T-helper 2 cell treated with Interferon-gamma antibody and Interleukin-4, amounts not matched to agents 5 μg/mL and 100 μg/mL, for 36 hours (primary cell): ENCODE measurements around the gene PLOD1.
"Not testable (repeated sequence)": the region's sequence is repeated elsewhere in the genome, so short reads cannot be mapped to it uniquely, and the experiment has no call there.

Source experiments
- DNase-seq: peaks from one replicate; pipeline ENCODE4 v3.0.0; 2021; ENCODE audit warnings: low spot score
- H3K27ac Mint-ChIP-seq: one replicate; pipeline ENCODE4 v1.8.0; 2021; ENCODE audit warnings: mild to moderate bottlenecking, mixed read lengths
- H3K27me3 Mint-ChIP-seq: one replicate; pipeline ENCODE4 v1.8.0; 2021; ENCODE audit warnings: low read depth, mixed read lengths
- H3K36me3 Mint-ChIP-seq: one replicate; pipeline ENCODE4 v1.8.0; 2021; ENCODE audit warnings: low read depth, mixed read lengths
- H3K4me1 Mint-ChIP-seq: one replicate; pipeline ENCODE4 v1.8.0; 2021; ENCODE audit warnings: low read depth, mixed read lengths
- H3K4me3 Mint-ChIP-seq: one replicate; pipeline ENCODE4 v1.8.0; 2022; ENCODE audit warnings: mild to moderate bottlenecking, moderate library complexity, mixed read lengths
- H3K9me3 Mint-ChIP-seq: one replicate; pipeline ENCODE4 v1.8.0; 2021; ENCODE audit warnings: mixed read lengths

The PLOD1 gene

GRCh38 chr1:11938722-11939526, 4.4 kb downstream of the PLOD1 start:
- Mint-ChIP-seq H3K4me3 (no peak overlapping the region), H3K4me1 (peaks cover 8% of the 10 kb centered on the region), H3K27ac (no peak overlapping the region), H3K27me3 (no peaks in the 10 kb centered on the region), H3K36me3 (peaks cover 1% of the 10 kb centered on the region), H3K9me3 (no peaks in the 10 kb centered on the region)
- no peak for DNase-seq

GRCh38 chr1:11939794-11940193, 5.3 kb downstream of the PLOD1 start:
- H3K27me3 Mint-ChIP-seq, H3K36me3 Mint-ChIP-seq, H3K27ac Mint-ChIP-seq, DNase-seq, H3K4me3 Mint-ChIP-seq, H3K4me1 Mint-ChIP-seq, H3K9me3 Mint-ChIP-seq: not testable (repeated sequence)

GRCh38 chr1:11940260-11940921, 5.9 kb downstream of the PLOD1 start:
- no peak for DNase-seq
- no peaks in the 10 kb centered on the region for H3K9me3 Mint-ChIP-seq
- no peaks in the 10 kb centered on the region for H3K27me3 Mint-ChIP-seq
- no peak overlapping the region for H3K4me3 Mint-ChIP-seq
- peaks cover 3% of the 10 kb centered on the region for H3K4me1 Mint-ChIP-seq
- H3K27ac Mint-ChIP-seq: no peak overlapping the region
- H3K36me3 Mint-ChIP-seq: peaks cover 3% of the 10 kb centered on the region

- Mint-ChIP-seq H3K4me1 (peaks cover 3% of the 10 kb centered on the region), H3K4me3 (no peak overlapping the region), H3K27ac (no peak overlapping the region), H3K9me3 (peaks cover 6% of the 10 kb centered on the region), H3K27me3 (no peaks in the 10 kb centered on the region), H3K36me3 (peaks cover 6% of the 10 kb centered on the region)
- DNase-seq: no peak
These were observed 7.8 kb downstream of the PLOD1 start for GRCh38 chr1:11942280-11942679.

GRCh38 chr1:11943619-11944018, 9.1 kb downstream of the PLOD1 start:
- no peak for DNase-seq
- Mint-ChIP-seq H3K27ac (no peak overlapping the region), H3K4me1 (peaks cover 2% of the 10 kb centered on the region), H3K36me3 (peaks cover 9% of the 10 kb centered on the region), H3K4me3 (no peak overlapping the region), H3K27me3 (no peaks in the 10 kb centered on the region), H3K9me3 (peaks cover 6% of the 10 kb centered on the region)

GRCh38 chr1:11944358-11944931, 9.9 kb downstream of the PLOD1 start:
- Mint-ChIP-seq H3K27me3 (no peaks in the 10 kb centered on the region), H3K4me1 (peaks cover 2% of the 10 kb centered on the region), H3K27ac (no peak overlapping the region), H3K36me3 (peaks cover 14% of the 10 kb centered on the region), H3K9me3 (peaks cover 6% of the 10 kb centered on the region), H3K4me3 (no peak overlapping the region)
- no peak for DNase-seq

- peaks cover 6% of the 10 kb centered on the region for H3K9me3 Mint-ChIP-seq
- H3K36me3 Mint-ChIP-seq: peaks cover 17% of the 10 kb centered on the region
- no peaks in the 10 kb centered on the region for H3K27me3 Mint-ChIP-seq
- no peak overlapping the region for H3K27ac Mint-ChIP-seq
- H3K4me1 Mint-ChIP-seq: no peaks in the 10 kb centered on the region
- no peak for DNase-seq
- no peak overlapping the region for H3K4me3 Mint-ChIP-seq
These were observed 12.1 kb downstream of the PLOD1 start for GRCh38 chr1:11946647-11947046.

- H3K4me3 Mint-ChIP-seq: no peak overlapping the region
- H3K27ac Mint-ChIP-seq: no peak overlapping the region
- H3K36me3 Mint-ChIP-seq: peaks cover 16% of the 10 kb centered on the region
- H3K4me1 Mint-ChIP-seq: no peaks in the 10 kb centered on the region
- H3K27me3 Mint-ChIP-seq: no peaks in the 10 kb centered on the region
- DNase-seq: no peak
- peaks cover 6% of the 10 kb centered on the region for H3K9me3 Mint-ChIP-seq
These were observed 14.4 kb downstream of the PLOD1 start for GRCh38 chr1:11948822-11949458.

- Mint-ChIP-seq H3K27ac (no peak overlapping the region), H3K36me3 (peaks cover 12% of the 10 kb centered on the region), H3K27me3 (no peaks in the 10 kb centered on the region), H3K9me3 (no peaks in the 10 kb centered on the region), H3K4me3 (no peak overlapping the region), H3K4me1 (no peaks in the 10 kb centered on the region)
- no peak for DNase-seq
These were observed 17.4 kb downstream of the PLOD1 start for GRCh38 chr1:11951901-11952300.

- H3K27ac Mint-ChIP-seq: no peak overlapping the region
- no peak for DNase-seq
- H3K36me3 Mint-ChIP-seq: peaks cover 12% of the 10 kb centered on the region
- no peak overlapping the region for H3K4me3 Mint-ChIP-seq
- H3K9me3 Mint-ChIP-seq: no peaks in the 10 kb centered on the region
- H3K4me1 Mint-ChIP-seq: no peaks in the 10 kb centered on the region
- no peaks in the 10 kb centered on the region for H3K27me3 Mint-ChIP-seq
These were observed 18.1 kb downstream of the PLOD1 start for GRCh38 chr1:11952455-11953109.

GRCh38 chr1:11955221-11955620, 20.7 kb downstream of the PLOD1 start:
- Mint-ChIP-seq H3K27ac (no peak overlapping the region), H3K9me3 (no peaks in the 10 kb centered on the region)
- no peak for DNase-seq

GRCh38 chr1:11957398-11957797, 22.9 kb downstream of the PLOD1 start:
- no peaks in the 10 kb centered on the region for H3K4me1 Mint-ChIP-seq
- H3K36me3 Mint-ChIP-seq: peaks cover 3% of the 10 kb centered on the region
- no peak overlapping the region for H3K27ac Mint-ChIP-seq
- no peak overlapping the region for H3K4me3 Mint-ChIP-seq
- H3K27me3 Mint-ChIP-seq: no peaks in the 10 kb centered on the region
- DNase-seq: no peak
- no peaks in the 10 kb centered on the region for H3K9me3 Mint-ChIP-seq

More at GRCh38 chr1:11955221-11955620, 20.7 kb downstream of the PLOD1 start:
- H3K27me3 Mint-ChIP-seq: no peaks in the 10 kb centered on the region
- H3K4me3 Mint-ChIP-seq: no peak overlapping the region
- peaks cover 5% of the 10 kb centered on the region for H3K36me3 Mint-ChIP-seq
- no peaks in the 10 kb centered on the region for H3K4me1 Mint-ChIP-seq

- no peak overlapping the region for H3K27ac Mint-ChIP-seq
These were observed 23.4 kb downstream of the PLOD1 start for GRCh38 chr1:11957897-11958296.

More at GRCh38 chr1:11957897-11958296, 23.4 kb downstream of the PLOD1 start:
- H3K4me1 Mint-ChIP-seq: no peaks in the 10 kb centered on the region
- DNase-seq: no peak
- no peak overlapping the region for H3K4me3 Mint-ChIP-seq
- H3K36me3 Mint-ChIP-seq: peaks cover 3% of the 10 kb centered on the region
- no peaks in the 10 kb centered on the region for H3K9me3 Mint-ChIP-seq
- no peaks in the 10 kb centered on the region for H3K27me3 Mint-ChIP-seq
